ENCODE data around the gene HES2. TPM values are rescaled to one million over a fixed set of nuclear protein-coding genes. Genes with fewer than 3 reads are reported as not detected.
"Not testable (repeated sequence)": the region's sequence is repeated elsewhere in the genome, so short reads cannot be mapped to it uniquely, and the experiment has no call there.

HES2 gene
- total RNA-seq, 1 donor from 2014 or later, result not detected

DNA sequence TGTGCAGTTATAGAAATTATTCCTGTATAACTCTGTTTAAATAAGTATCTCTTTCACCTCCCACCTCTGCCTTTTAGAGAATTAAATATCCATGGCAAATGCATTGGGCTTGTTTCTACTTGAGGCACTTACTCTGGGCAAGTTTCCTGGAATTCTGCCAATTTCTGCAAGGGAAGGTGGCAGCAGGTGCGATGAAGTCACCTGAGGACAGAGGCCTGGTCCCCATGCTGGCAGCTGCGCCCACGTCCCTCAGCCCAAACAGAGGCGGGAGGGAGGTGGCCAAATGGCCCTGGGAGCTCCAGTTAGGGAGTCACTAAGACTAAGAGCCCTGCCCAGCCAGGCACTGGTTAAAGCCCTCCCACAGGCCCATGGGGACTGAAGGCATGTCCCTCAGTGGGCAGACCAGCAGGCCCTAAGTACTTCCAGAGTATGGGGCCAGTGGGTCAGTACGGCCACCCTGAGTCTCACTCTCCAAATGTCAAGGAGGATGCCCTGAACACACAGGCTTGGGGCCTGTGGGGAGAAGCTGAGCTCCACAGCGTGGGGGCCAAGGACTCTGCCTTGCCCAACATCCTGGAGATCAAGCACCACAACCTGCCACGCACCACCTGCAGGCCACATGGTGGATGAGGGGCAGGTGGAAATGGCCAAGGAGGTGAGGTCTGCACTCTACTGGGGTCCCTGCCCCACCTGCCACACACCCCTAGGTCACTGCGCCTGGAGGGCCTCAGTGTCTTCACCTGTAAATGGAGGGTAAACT, 45.6 kb downstream of the HES2 start:
- Mint-ChIP-seq H3K4me3 (no peak overlapping the region), H3K9me3 (no peaks in the 10 kb centered on the region), H3K27ac (no peak overlapping the region), H3K36me3 (ENCODE audit: low read depth) (no peaks in the 10 kb centered on the region), H3K27me3 (no peaks in the 10 kb centered on the region), H3K4me1 (no peaks in the 10 kb centered on the region)
- POLR2A ChIA-PET, result no interaction called here
- DNase-seq, result no peak
- TF ChIP-seq, protein P1, sequence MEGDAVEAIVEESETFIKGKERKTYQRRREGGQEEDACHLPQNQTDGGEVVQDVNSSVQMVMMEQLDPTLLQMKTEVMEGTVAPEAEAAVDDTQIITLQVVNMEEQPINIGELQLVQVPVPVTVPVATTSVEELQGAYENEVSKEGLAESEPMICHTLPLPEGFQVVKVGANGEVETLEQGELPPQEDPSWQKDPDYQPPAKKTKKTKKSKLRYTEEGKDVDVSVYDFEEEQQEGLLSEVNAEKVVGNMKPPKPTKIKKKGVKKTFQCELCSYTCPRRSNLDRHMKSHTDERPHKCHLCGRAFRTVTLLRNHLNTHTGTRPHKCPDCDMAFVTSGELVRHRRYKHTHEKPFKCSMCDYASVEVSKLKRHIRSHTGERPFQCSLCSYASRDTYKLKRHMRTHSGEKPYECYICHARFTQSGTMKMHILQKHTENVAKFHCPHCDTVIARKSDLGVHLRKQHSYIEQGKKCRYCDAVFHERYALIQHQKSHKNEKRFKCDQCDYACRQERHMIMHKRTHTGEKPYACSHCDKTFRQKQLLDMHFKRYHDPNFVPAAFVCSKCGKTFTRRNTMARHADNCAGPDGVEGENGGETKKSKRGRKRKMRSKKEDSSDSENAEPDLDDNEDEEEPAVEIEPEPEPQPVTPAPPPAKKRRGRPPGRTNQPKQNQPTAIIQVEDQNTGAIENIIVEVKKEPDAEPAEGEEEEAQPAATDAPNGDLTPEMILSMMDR (IDR thresholded peaks at IDR 0.05), result no peak
- no peak for ATAC-seq (ENCODE audit: low read depth)
- intact Hi-C loops (cut with micrococcal nuclease), result no loop called here
- CTCF ChIA-PET, result no interaction called here

DNA sequence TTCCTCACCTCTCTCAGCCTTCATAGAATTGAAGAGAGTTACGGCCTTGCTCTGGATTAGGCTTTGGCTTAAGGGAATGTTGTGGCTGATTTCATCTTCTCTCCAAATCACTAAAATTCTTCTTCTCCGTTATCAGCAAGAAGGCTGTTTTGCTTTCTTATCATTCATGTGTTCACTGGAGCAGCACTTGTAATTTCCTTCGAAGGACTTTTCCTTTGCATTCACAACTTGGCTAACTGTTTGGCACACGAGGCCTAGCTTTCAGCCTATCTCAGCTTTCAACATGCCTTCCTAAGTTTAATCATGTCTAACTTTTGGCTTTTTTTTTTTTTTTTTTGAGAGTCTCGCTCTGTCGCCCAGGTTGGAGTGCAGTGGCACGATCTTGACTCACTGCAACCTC, 47.5 kb downstream of the HES2 start:
- intact Hi-C loops (cut with micrococcal nuclease); DNase-seq; H3K9me3 Mint-ChIP-seq; H3K27ac Mint-ChIP-seq; H3K36me3 Mint-ChIP-seq (ENCODE audit: low read depth); POLR2A ChIA-PET; H3K4me1 Mint-ChIP-seq; H3K27me3 Mint-ChIP-seq; ATAC-seq (ENCODE audit: low read depth); H3K4me3 Mint-ChIP-seq; CTCF ChIA-PET: not testable (repeated sequence)

DNA sequence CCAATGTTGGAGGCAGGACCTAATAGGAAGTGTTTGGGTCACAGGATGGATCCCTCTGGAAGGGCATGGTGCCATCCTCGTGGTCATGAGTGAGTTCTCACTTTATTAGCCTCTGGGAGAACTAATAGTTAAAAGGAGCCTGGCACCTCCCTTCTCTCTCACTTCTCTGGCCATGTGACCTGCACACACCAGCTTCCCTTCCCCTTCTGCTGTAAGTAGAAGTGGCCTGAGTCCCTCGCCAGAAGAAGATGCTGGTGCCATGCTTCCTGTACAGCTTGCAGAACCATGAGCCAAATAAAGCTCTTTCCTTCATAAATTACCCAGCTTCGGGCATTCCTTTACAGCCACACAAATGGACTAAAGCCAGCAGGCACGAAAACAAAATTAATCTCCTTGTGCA, 49.7 kb downstream of the HES2 start:
- ChIA-PET POLR2A (no interaction called here), CTCF (interaction anchor here (1.2 kb wide), 1 partner anchor 22 kb away, joined by 3 read pairs; no protein-coding TSS in a partner anchor)
- Mint-ChIP-seq H3K9me3 (no peaks in the 10 kb centered on the region), H3K27ac (no peak overlapping the region), H3K27me3 (no peaks in the 10 kb centered on the region), H3K4me3 (no peak overlapping the region), H3K36me3 (ENCODE audit: low read depth) (no peaks in the 10 kb centered on the region), H3K4me1 (no peaks in the 10 kb centered on the region)
- DNase-seq, result no peak
- ATAC-seq (ENCODE audit: low read depth), result no peak
- intact Hi-C loops (cut with micrococcal nuclease), result no loop called here
- TF ChIP-seq, protein P1 (IDR thresholded peaks at IDR 0.05), result no peak

DNA sequence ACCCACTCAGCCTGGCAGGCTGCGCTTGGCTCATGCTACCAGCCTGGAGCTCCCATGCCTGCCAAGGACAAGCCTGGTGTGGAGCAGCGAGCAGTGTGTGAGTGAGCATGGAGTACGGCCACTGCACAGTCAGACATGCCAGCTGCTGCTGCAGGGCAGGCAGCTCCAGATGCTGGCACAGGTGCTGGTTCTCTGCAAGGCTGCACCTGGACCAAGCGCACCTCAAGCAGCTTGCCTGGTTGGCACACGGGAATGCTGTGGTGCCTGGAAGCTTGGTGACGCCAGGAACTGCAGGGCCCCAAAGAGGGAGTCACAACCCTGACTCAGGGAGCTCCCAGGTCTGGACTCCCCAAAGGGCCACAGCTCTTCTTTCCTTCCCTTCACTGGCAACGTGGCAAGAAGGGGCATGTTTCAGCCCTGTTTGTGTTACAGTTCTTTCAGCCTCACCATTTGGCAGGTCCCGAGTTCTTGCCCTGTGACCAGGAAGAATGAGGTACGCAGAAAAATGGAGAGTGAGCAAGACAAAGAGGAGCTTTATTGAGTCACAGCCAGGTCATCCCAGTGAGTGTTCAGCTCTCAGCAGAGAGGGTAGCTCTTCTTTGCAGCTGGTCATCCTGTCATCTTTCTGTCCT, 52.2 kb downstream of the HES2 start:
- no peak for DNase-seq
- no peaks in the 10 kb centered on the region for H3K9me3 Mint-ChIP-seq
- ChIA-PET CTCF (interaction anchor here (1.1 kb wide), 1 partner anchor 38 kb away, joined by 3 read pairs; no protein-coding TSS in a partner anchor), POLR2A (no interaction called here)
- H3K27ac Mint-ChIP-seq, result no peak overlapping the region
- ATAC-seq (ENCODE audit: low read depth), result no peak
- peaks cover 3% of the 10 kb centered on the region for H3K4me1 Mint-ChIP-seq
- H3K36me3 Mint-ChIP-seq (ENCODE audit: low read depth), result no peaks in the 10 kb centered on the region
- TF ChIP-seq, protein P1 (IDR thresholded peaks at IDR 0.05), result no peak
- no peak overlapping the region for H3K4me3 Mint-ChIP-seq
- intact Hi-C loops (cut with micrococcal nuclease), result no loop called here
- H3K27me3 Mint-ChIP-seq, result no peaks in the 10 kb centered on the region

DNA sequence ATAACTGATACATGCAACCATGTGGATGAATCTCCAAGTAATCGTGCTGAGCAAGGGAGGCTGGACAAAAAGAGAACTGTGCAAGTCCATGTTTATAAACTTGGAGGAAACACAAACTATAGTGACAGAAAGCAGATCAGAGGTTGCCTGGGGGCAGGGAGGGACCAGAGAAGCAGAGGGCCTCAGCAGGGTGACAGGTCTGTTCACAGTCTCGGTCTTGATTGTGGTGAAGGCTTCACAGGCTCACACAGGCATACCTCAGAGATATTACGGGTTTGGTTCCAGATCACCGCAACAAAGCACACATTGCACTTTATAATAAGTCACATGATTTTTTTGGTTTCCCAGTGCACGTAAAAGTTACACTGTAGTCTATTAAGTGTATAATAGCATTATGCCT, 54.7 kb downstream of the HES2 start:
- CTCF ChIA-PET, result interaction anchor here (5.4 kb wide), 1 partner anchor 39 kb away, joined by 38 read pairs; no protein-coding TSS in a partner anchor
- Mint-ChIP-seq H3K9me3 (no peaks in the 10 kb centered on the region), H3K4me1 (peaks cover 8% of the 10 kb centered on the region), H3K27ac (no peak overlapping the region), H3K36me3 (ENCODE audit: low read depth) (no peaks in the 10 kb centered on the region), H3K27me3 (no peaks in the 10 kb centered on the region), H3K4me3 (no peak overlapping the region)
- intact Hi-C loops (cut with micrococcal nuclease), result no loop called here
- POLR2A ChIA-PET, result no interaction called here
- ATAC-seq (ENCODE audit: low read depth) (no peak), DNase-seq (no peak)
- TF ChIP-seq, protein P1 (IDR thresholded peaks at IDR 0.05), result no peak

DNA sequence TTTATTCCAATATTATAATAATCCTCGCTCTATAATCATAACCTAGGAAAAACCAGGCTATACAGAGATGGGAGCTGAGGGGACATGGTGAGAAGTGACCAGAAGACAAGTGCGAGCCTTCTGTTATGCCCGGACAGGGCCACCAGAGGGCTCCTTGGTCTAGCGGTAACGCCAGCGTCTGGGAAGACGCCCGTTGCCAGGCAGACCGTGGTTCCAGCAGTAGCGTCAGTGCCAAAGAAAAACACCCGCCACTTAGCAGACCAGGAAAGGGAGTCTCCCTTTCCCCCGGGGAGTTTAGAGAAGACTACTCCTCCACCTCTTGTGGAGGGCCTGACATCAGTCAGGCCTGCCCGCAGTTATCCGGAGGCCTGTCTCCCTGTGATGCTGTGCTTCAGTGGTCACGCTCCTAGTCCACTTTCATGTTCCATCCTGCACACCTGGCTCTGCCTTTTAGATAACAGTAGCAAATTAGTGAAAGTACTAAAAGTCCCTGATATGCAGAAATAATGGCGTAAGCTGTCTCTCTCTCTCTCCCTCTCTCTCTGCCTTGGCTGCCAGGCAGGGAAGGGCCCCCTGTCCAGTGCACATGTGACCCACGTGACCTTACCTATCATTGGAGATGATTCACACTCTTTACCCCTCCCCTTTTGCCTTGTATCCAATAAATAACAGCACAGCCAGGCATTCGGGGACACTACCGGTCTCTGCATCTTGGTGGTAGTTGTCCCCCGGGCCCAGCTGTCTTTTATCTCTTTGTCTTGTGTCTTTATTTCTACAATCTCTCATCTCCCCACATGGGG, 56.4 kb downstream of the HES2 start:
- ATAC-seq (ENCODE audit: low read depth); H3K9me3 Mint-ChIP-seq; DNase-seq; H3K36me3 Mint-ChIP-seq (ENCODE audit: low read depth); POLR2A ChIA-PET; H3K4me3 Mint-ChIP-seq; H3K27ac Mint-ChIP-seq; H3K27me3 Mint-ChIP-seq: not testable (repeated sequence)
- H3K4me1 Mint-ChIP-seq, result peaks cover 24% of the 10 kb centered on the region
- intact Hi-C loops (cut with micrococcal nuclease), result loop anchor here (1.0 kb wide), 1 partner anchor 41 kb away; no protein-coding TSS in a partner anchor
- CTCF ChIA-PET, result interaction anchor here (2.3 to 5.4 kb wide), 3 partner anchors 14 to 75 kb away, joined by 8 to 38 read pairs (median 12); no protein-coding TSS in a partner anchor

Data from activated B cell treated with CpG ODN at 0.5 μM for 24 hours (primary cell).